Neural cell (in vitro differentiated cells): Measurements from ENCODE around the gene WDR70. TPM values are rescaled to one million over a fixed set of nuclear protein-coding genes. Genes with fewer than 3 reads are reported as not detected.

Source experiments
- H2AFZ ChIP-seq: fragments of 200-600, 300-800 bp; sonication (generic), shearing (Covaris generic); 2 replicates; pipeline ENCODE4 v1.6.0; 2014; ENCODE audit warnings: low read depth, mild to moderate bottlenecking, antibody characterized with exemption, low read length, moderate library complexity
- H3F3A ChIP-seq: fragments of 200-600 bp; shearing (Covaris generic); 2 replicates; pipeline ENCODE4 v1.6.1; 2016; ENCODE audit warnings: mild to moderate bottlenecking, moderate library complexity, mixed read lengths, antibody characterized with exemption, low read length; ENCODE audit not compliant: insufficient read depth, poor library complexity, severe bottlenecking
- H3K27ac ChIP-seq: fragments of 200-600, 300-800 bp; sonication (generic), shearing (Covaris generic); 2 replicates; pipeline ENCODE4 v1.5.1; 2014; ENCODE audit warnings: mild to moderate bottlenecking, low read length, moderate library complexity
- H3K27me3 ChIP-seq: fragments of 300-800, 200-600 bp; sonication (generic), shearing (Covaris generic); 2 replicates; pipeline ENCODE4 v1.6.0; 2014; ENCODE audit warnings: mild to moderate bottlenecking, low read depth, low read length, moderate library complexity; ENCODE audit not compliant: insufficient read depth
- H3K36me3 ChIP-seq: fragments of 300-800, 200-600 bp; sonication (generic), shearing (Covaris generic); 2 replicates; pipeline ENCODE4 v1.5.1; 2014; ENCODE audit warnings: mild to moderate bottlenecking, antibody characterized with exemption, low read length, moderate library complexity; ENCODE audit not compliant: insufficient read depth
- H3K4me2 ChIP-seq: fragments of 300-800, 200-600 bp; sonication (generic), shearing (Covaris generic); 2 replicates; pipeline ENCODE4 v1.6.0; 2014; ENCODE audit warnings: mild to moderate bottlenecking, low read length
- H3K4me3 ChIP-seq: fragments of 300-800, 200-600 bp; sonication (generic), shearing (Covaris generic); 2 replicates; pipeline ENCODE4 v1.5.1; 2014; ENCODE audit warnings: mild to moderate bottlenecking, low read length, moderate library complexity
- H3K79me2 ChIP-seq: fragments of 200-600 bp; shearing (Covaris generic); replicated peaks from 2 replicates; pipeline ENCODE4 v1.6.0; 2014; ENCODE audit warnings: mild to moderate bottlenecking, low read length, moderate library complexity; ENCODE audit not compliant: insufficient read depth
- H3K9ac ChIP-seq: fragments of 300-800, 200-600 bp; sonication (generic), shearing (Covaris generic); 2 replicates; pipeline ENCODE4 v1.6.1; 2016; ENCODE audit warnings: mild to moderate bottlenecking, low read length, mixed read lengths
- H3K9me2 ChIP-seq: fragments of 200-600 bp; shearing (Covaris generic); 2 replicates; pipeline ENCODE4 v1.6.1; 2016; ENCODE audit warnings: mild to moderate bottlenecking, low read length, mixed read lengths; ENCODE audit not compliant: insufficient read depth
- H3K9me3 ChIP-seq: fragments of 200-600, 300-800 bp; sonication (generic), shearing (Covaris generic); 2 replicates; pipeline ENCODE4 v1.6.1; 2016; ENCODE audit warnings: mild to moderate bottlenecking, mixed run types, low read length, moderate library complexity, mixed read lengths
- H4K20me1 ChIP-seq: fragments of 200-600 bp; shearing (Covaris generic); 2 replicates; pipeline ENCODE4 v1.6.1; 2016; ENCODE audit warnings: mild to moderate bottlenecking, mixed run types; ENCODE audit not compliant: insufficient read depth
- EP300 ChIP-seq: fragments of 450-650 bp; conservative IDR thresholded peaks from 2 replicates; pipeline ENCODE4 v1.6.1; 2014; ENCODE audit warnings: antibody characterized with exemption, mild to moderate bottlenecking, moderate library complexity; ENCODE audit not compliant: poor library complexity, severe bottlenecking
- EZH2 ChIP-seq: fragments of 200-600, 300-800 bp; shearing (Covaris generic), sonication (generic); IDR thresholded peaks from 2 replicates; pipeline ENCODE4 v1.6.1; 2014; ENCODE audit warnings: antibody characterized with exemption, low read length, borderline replicate concordance, mild to moderate bottlenecking; ENCODE audit not compliant: insufficient read depth, poor library complexity, severe bottlenecking
- MXI1 ChIP-seq: fragments of 450-650 bp; conservative IDR thresholded peaks from 2 replicates; pipeline ENCODE4 v1.6.1; 2014; ENCODE audit warnings: antibody characterized with exemption, mild to moderate bottlenecking; ENCODE audit not compliant: poor library complexity, severe bottlenecking
- POLR2AphosphoS5 ChIP-seq: IDR thresholded peaks from 2 replicates; pipeline ENCODE4 v1.6.1; 2012
- RAD21 ChIP-seq: fragments of 450-650 bp; conservative IDR thresholded peaks from 2 replicates; pipeline ENCODE4 v1.6.1; 2014; ENCODE audit warnings: antibody characterized with exemption, mild to moderate bottlenecking, moderate library complexity
- SMC3 ChIP-seq: fragments of 450-650 bp; conservative IDR thresholded peaks from 2 replicates; pipeline ENCODE4 v1.6.1; 2014; ENCODE audit warnings: antibody characterized with exemption, mild to moderate bottlenecking, moderate library complexity; ENCODE audit not compliant: poor library complexity
- TAF1 ChIP-seq: IDR thresholded peaks from 2 replicates; pipeline ENCODE4 v1.6.1; 2012; ENCODE audit warnings: low read depth
- polyA plus RNA-seq: library from polyadenylated mRNA; depleted of rRNA; stranded (reverse); fragments of >200 nt; gene quantifications from 2 replicates; pipeline ENCODE4 v1.2.3, GENCODE V29; 2014
- TF ChIP-seq, protein P1 (sequence below): fragments of 450-650 bp; IDR thresholded peaks from 2 replicates; pipeline ENCODE4 v1.5.1; 2014; ENCODE audit warnings: antibody characterized with exemption, mild to moderate bottlenecking, moderate library complexity; ENCODE audit not compliant: poor library complexity, severe bottlenecking
- TF ChIP-seq, protein P2 (sequence below): IDR thresholded peaks from 2 replicates; pipeline ENCODE4 v1.6.1; 2012; ENCODE audit warnings: borderline replicate concordance

The WDR70 gene
- polyA plus RNA-seq, 1 donor from 2014 or later, result 40.9 TPM

DNA sequence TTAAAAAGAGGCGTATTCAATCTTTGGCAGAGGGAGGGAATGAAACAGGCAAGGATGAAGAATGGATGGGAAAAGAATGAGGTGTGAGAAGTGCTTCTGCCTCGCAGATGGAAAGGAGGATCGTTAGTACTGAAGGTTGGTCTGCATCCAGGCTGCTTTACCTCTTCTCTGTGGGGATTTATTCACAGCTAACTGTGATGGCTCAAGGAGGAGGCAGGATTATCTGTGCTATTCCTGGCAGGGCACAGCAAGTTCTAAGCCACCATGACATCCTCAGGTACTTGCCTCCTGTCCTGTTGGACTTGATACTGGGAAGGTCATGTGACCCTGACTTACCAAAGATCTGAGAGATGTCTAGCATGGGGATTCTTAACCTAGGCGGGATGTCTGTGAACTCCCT lies 376.5 kb downstream of the WDR70 start (continued):
- TF ChIP-seq SMC3 (no peak), EP300 (no peak)

- H3F3A ChIP-seq, result no peaks in the 10 kb centered on the region
- no peaks in the 10 kb centered on the region for H3K9me3 ChIP-seq
- H3K79me2 ChIP-seq, result no peaks in the 10 kb centered on the region
- TF ChIP-seq, protein P1, sequence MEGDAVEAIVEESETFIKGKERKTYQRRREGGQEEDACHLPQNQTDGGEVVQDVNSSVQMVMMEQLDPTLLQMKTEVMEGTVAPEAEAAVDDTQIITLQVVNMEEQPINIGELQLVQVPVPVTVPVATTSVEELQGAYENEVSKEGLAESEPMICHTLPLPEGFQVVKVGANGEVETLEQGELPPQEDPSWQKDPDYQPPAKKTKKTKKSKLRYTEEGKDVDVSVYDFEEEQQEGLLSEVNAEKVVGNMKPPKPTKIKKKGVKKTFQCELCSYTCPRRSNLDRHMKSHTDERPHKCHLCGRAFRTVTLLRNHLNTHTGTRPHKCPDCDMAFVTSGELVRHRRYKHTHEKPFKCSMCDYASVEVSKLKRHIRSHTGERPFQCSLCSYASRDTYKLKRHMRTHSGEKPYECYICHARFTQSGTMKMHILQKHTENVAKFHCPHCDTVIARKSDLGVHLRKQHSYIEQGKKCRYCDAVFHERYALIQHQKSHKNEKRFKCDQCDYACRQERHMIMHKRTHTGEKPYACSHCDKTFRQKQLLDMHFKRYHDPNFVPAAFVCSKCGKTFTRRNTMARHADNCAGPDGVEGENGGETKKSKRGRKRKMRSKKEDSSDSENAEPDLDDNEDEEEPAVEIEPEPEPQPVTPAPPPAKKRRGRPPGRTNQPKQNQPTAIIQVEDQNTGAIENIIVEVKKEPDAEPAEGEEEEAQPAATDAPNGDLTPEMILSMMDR, result no peak
- TF ChIP-seq TAF1 (no peak), EZH2 (no peak), EP300 (no peak), POLR2AphosphoS5 (no peak)
- TF ChIP-seq, protein P2, sequence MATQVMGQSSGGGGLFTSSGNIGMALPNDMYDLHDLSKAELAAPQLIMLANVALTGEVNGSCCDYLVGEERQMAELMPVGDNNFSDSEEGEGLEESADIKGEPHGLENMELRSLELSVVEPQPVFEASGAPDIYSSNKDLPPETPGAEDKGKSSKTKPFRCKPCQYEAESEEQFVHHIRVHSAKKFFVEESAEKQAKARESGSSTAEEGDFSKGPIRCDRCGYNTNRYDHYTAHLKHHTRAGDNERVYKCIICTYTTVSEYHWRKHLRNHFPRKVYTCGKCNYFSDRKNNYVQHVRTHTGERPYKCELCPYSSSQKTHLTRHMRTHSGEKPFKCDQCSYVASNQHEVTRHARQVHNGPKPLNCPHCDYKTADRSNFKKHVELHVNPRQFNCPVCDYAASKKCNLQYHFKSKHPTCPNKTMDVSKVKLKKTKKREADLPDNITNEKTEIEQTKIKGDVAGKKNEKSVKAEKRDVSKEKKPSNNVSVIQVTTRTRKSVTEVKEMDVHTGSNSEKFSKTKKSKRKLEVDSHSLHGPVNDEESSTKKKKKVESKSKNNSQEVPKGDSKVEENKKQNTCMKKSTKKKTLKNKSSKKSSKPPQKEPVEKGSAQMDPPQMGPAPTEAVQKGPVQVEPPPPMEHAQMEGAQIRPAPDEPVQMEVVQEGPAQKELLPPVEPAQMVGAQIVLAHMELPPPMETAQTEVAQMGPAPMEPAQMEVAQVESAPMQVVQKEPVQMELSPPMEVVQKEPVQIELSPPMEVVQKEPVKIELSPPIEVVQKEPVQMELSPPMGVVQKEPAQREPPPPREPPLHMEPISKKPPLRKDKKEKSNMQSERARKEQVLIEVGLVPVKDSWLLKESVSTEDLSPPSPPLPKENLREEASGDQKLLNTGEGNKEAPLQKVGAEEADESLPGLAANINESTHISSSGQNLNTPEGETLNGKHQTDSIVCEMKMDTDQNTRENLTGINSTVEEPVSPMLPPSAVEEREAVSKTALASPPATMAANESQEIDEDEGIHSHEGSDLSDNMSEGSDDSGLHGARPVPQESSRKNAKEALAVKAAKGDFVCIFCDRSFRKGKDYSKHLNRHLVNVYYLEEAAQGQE, result no peak
- no peak overlapping the region for H3K4me2 ChIP-seq
- H3K36me3 ChIP-seq, result no peaks in the 10 kb centered on the region
- no peaks in the 10 kb centered on the region for H3K9me2 ChIP-seq
- no peak overlapping the region for H2AFZ ChIP-seq
- no peaks in the 10 kb centered on the region for H3K27me3 ChIP-seq
- no peak overlapping the region for H3K9ac ChIP-seq
- H3K27ac ChIP-seq, result no peak overlapping the region
- H3K4me3 ChIP-seq, result no peak overlapping the region
- H4K20me1 ChIP-seq, result no peaks in the 10 kb centered on the region
Observed at GRCh38 chr5:37756248-37756647, 377.1 kb downstream of the WDR70 start.

GRCh38 chr5:37757980-37758582 lies 379.0 kb downstream of the WDR70 start:
- H3K4me2 ChIP-seq, result no peak overlapping the region
- no peaks in the 10 kb centered on the region for H3K9me2 ChIP-seq
- H3K4me3 ChIP-seq, result no peak overlapping the region
- H4K20me1 ChIP-seq, result no peaks in the 10 kb centered on the region
- no peaks in the 10 kb centered on the region for H3K27me3 ChIP-seq
- H3K36me3 ChIP-seq, result no peaks in the 10 kb centered on the region
- H3K9ac ChIP-seq, result no peak overlapping the region
- H3K79me2 ChIP-seq, result no peaks in the 10 kb centered on the region
- TF ChIP-seq MXI1 (no peak), SMC3 (no peak), POLR2AphosphoS5 (no peak), RAD21 (no peak), EP300 (no peak), EZH2 (no peak), TAF1 (no peak)
- TF ChIP-seq, protein P1, result no peak
- TF ChIP-seq, protein P2, result no peak
- H3F3A ChIP-seq, result no peaks in the 10 kb centered on the region
- no peak overlapping the region for H2AFZ ChIP-seq
- no peak overlapping the region for H3K27ac ChIP-seq
- H3K9me3 ChIP-seq, result no peaks in the 10 kb centered on the region
